H1 (cell line): ENCODE data around the gene UQCRC2. TPM values are rescaled to one million over a fixed set of nuclear protein-coding genes. Genes with fewer than 3 reads are reported as not detected.

Source experiments
- CTCF ChIA-PET: fragments of 300-600 bp; sonication (Branson Sonifier 250); formaldehyde crosslinking; loops from one replicate; lab custom pipeline; 2021; ENCODE audit not compliant: partially characterized antibody; lab: Charles Lee
- POLR2A ChIA-PET: fragments of 300-600 bp; sonication (Branson Sonifier 250); formaldehyde crosslinking; loops from one replicate; lab custom pipeline; 2021; ENCODE audit warnings: inconsistent platforms; ENCODE audit not compliant: partially characterized antibody; lab: Charles Lee
- DNase-seq, 2 experiments: peaks; one replicate each; pipeline versions ENCODE4 v3.0.0 to v3.0.0-alpha.2; 2010 to 2022; ENCODE audit warnings: low spot score in 2 of 2, low read depth in 1 of 2, mixed read lengths in 1 of 2
- FAIRE-seq: peaks from 2 replicates; lab custom pipeline; 2011; peaks lifted over from hg19 to GRCh38; lab: Jason Lieb, UNC
- H2AFZ ChIP-seq: 2 replicates; pipeline ENCODE4 v1.8.1; 2012; ENCODE audit warnings: low read length, inconsistent platforms
- H2AK5ac ChIP-seq: 2 replicates; pipeline ENCODE4 v1.6.1; 2013; ENCODE audit warnings: low read depth, low read length
- H2BK120ac ChIP-seq: replicated peaks from 2 replicates; pipeline ENCODE3; 2013; ENCODE audit warnings: low read depth, low read length, inconsistent platforms
- H2BK12ac ChIP-seq: 2 replicates; pipeline ENCODE4 v1.6.1; 2013; ENCODE audit warnings: low read depth, low read length
- H2BK15ac ChIP-seq: 2 replicates; pipeline ENCODE4 v1.6.1; 2013; ENCODE audit warnings: low read length
- H2BK20ac ChIP-seq: 2 replicates; pipeline ENCODE4 v1.6.1; 2013; ENCODE audit warnings: low read length
- H2BK5ac ChIP-seq: 2 replicates; pipeline ENCODE4 v1.6.1; 2013; ENCODE audit warnings: low read depth, low read length
- H3K14ac ChIP-seq: 2 replicates; pipeline ENCODE4 v1.6.1; 2013; ENCODE audit warnings: inconsistent platforms; ENCODE audit not compliant: insufficient read length
- H3K18ac ChIP-seq: 2 replicates; pipeline ENCODE4 v1.6.1; 2013; ENCODE audit warnings: low read length; ENCODE audit errors: extremely low read depth
- H3K23ac ChIP-seq: 2 replicates; pipeline ENCODE4 v1.6.1; 2013; ENCODE audit warnings: inconsistent platforms; ENCODE audit not compliant: insufficient read length
- H3K23me2 ChIP-seq: 2 replicates; pipeline ENCODE4 v1.6.1; 2013; ENCODE audit warnings: low read depth, low read length
- H3K27ac ChIP-seq: 2 replicates; pipeline ENCODE4 v1.6.1; 2011; ENCODE audit warnings: low read depth, low read length, inconsistent platforms
- H3K27me3 ChIP-seq, 4 experiments: replicated peaks in 1 of 4; 1 replicate in 1 of 4; 2 replicates in 3 of 4; pipeline versions ENCODE4 v1.6.1 to v1.8.1; 2011 to 2013; ENCODE audit warnings: low read length in 3 of 4, mild to moderate bottlenecking in 3 of 4, inconsistent platforms in 2 of 4, mixed read lengths in 2 of 4, moderate library complexity in 1 of 4; ENCODE audit not compliant: control insufficient read depth in 3 of 4, insufficient read depth in 3 of 4; ENCODE audit errors: extremely low read depth in 1 of 4
- H3K36me3 ChIP-seq, 4 experiments: 2 replicates each; pipeline versions ENCODE4 v1.6.1 to v1.8.1; 2011 to 2013; ENCODE audit warnings: mild to moderate bottlenecking in 4 of 4, low read length in 3 of 4, moderate library complexity in 2 of 4, control low read depth in 1 of 4, inconsistent platforms in 1 of 4; ENCODE audit not compliant: insufficient read depth in 4 of 4, control insufficient read depth in 2 of 4
- H3K4ac ChIP-seq: replicated peaks from 2 replicates; pipeline ENCODE3; 2013; ENCODE audit warnings: low read length, low read depth, mixed read lengths, inconsistent platforms; ENCODE audit not compliant: insufficient read length
- H3K4me1 ChIP-seq, 4 experiments: replicated peaks in 1 of 4; 1 replicate in 1 of 4; 2 replicates in 3 of 4; pipeline versions ENCODE4 v1.6.1 to v1.8.1; 2011 to 2013; ENCODE audit warnings: low read length in 3 of 4, inconsistent platforms in 2 of 4, mixed read lengths in 1 of 4; ENCODE audit not compliant: insufficient read depth in 4 of 4, control insufficient read depth in 3 of 4
- H3K4me2 ChIP-seq, 2 experiments: 2 replicates each; pipeline versions ENCODE4 v1.6.1 to v1.8.1; 2011 to 2013; ENCODE audit warnings: low read depth in 2 of 2, low read length in 2 of 2, control low read depth in 1 of 2, inconsistent platforms in 1 of 2, mild to moderate bottlenecking in 1 of 2; ENCODE audit not compliant: insufficient read depth in 1 of 2
- H3K4me3 ChIP-seq, 4 experiments: fragments of 200-600, 300-600 bp in 1 of 4; sonication (generic), shearing (Covaris generic), sonication (Bioruptor Twin) in 1 of 4; 2 replicates each; pipeline versions ENCODE4 v1.5.1 to v1.8.1; 2011 to 2016; ENCODE audit warnings: low read length in 4 of 4, low read depth in 3 of 4, control low read depth in 2 of 4, inconsistent platforms in 2 of 4, mild to moderate bottlenecking in 2 of 4, mixed read lengths in 1 of 4, moderate library complexity in 1 of 4; ENCODE audit not compliant: insufficient read depth in 2 of 4; ENCODE audit errors: extremely low read depth in 1 of 4
- H3K56ac ChIP-seq: replicated peaks from 2 replicates; pipeline ENCODE3; 2013; ENCODE audit warnings: low read depth, mild to moderate bottlenecking, mixed read lengths, low read length, inconsistent platforms; ENCODE audit not compliant: insufficient read length
- H3K79me1 ChIP-seq: 2 replicates; pipeline ENCODE4 v1.6.1; 2013; ENCODE audit warnings: low read depth, low read length, control low read depth
- H3K79me2 ChIP-seq, 2 experiments: 2 replicates each; pipeline versions ENCODE4 v1.6.1 to v1.8.1; 2012 to 2013; ENCODE audit warnings: low read length in 2 of 2, mild to moderate bottlenecking in 2 of 2, inconsistent platforms in 1 of 2; ENCODE audit not compliant: insufficient read depth in 2 of 2, control insufficient read depth in 1 of 2
- H3K9ac ChIP-seq, 4 experiments: replicated peaks in 1 of 4; 1 replicate in 1 of 4; 2 replicates in 3 of 4; pipeline versions ENCODE4 v1.6.1 to v1.8.1; 2011 to 2013; ENCODE audit warnings: low read depth in 3 of 4, low read length in 3 of 4, control low read depth in 2 of 4, mild to moderate bottlenecking in 2 of 4, moderate library complexity in 2 of 4, inconsistent platforms in 1 of 4; ENCODE audit errors: extremely low read depth in 1 of 4
- H3K9me3 ChIP-seq, 2 experiments: 2 replicates each; pipeline versions ENCODE4 v1.6.1 to v1.8.1; 2012 to 2013; ENCODE audit warnings: mild to moderate bottlenecking in 2 of 2, moderate library complexity in 2 of 2, control low read depth in 1 of 2, inconsistent platforms in 1 of 2, low read depth in 1 of 2, low read length in 1 of 2, mixed read lengths in 1 of 2; ENCODE audit not compliant: insufficient read depth in 2 of 2
- H4K20me1 ChIP-seq, 2 experiments: replicated peaks in 1 of 2; 2 replicates each; pipeline versions ENCODE3 to v1.8.1; 2011 to 2013; ENCODE audit warnings: inconsistent platforms in 2 of 2, low read length in 2 of 2, mild to moderate bottlenecking in 1 of 2; ENCODE audit not compliant: insufficient read depth in 2 of 2, control insufficient read depth in 1 of 2
- H4K5ac ChIP-seq: 2 replicates; pipeline ENCODE4 v1.6.1; 2013; ENCODE audit warnings: low read length, low read depth, mixed read lengths, inconsistent platforms; ENCODE audit not compliant: insufficient read length
- H4K8ac ChIP-seq: 2 replicates; pipeline ENCODE4 v1.8.0; 2013; ENCODE audit warnings: mild to moderate bottlenecking, moderate library complexity, low read length, inconsistent platforms; ENCODE audit not compliant: insufficient read depth; ENCODE audit errors: extremely low read depth
- H4K91ac ChIP-seq: replicated peaks from 2 replicates; pipeline ENCODE3; 2013; ENCODE audit warnings: low read length, mixed read lengths, inconsistent platforms; ENCODE audit not compliant: insufficient read length
- EZH2 ChIP-seq: fragments of 200-600 bp; sonication (generic); IDR thresholded peaks from 2 replicates; pipeline ENCODE4 v1.7.1; 2012; ENCODE audit warnings: low read depth, mild to moderate bottlenecking, moderate library complexity, low read length, inconsistent platforms; ENCODE audit not compliant: severe bottlenecking
- RNF2 ChIP-seq: fragments of 200-900, 300-1000 bp; sonication (generic); IDR thresholded peaks from 2 replicates; pipeline ENCODE4 v1.7.1; 2016; ENCODE audit warnings: borderline replicate concordance, low read depth, mild to moderate bottlenecking, antibody characterized with exemption, low read length; ENCODE audit not compliant: poor library complexity, severe bottlenecking; ENCODE audit errors: missing control alignments
- TCF12 ChIP-seq: IDR thresholded peaks from 2 replicates; pipeline ENCODE4 v1.6.1; 2011; ENCODE audit warnings: low read depth, mild to moderate bottlenecking, low read length
- WGBS, 2 experiments: shearing (Covaris generic) in 1 of 2; methylation state at CpG; one replicate each; pipeline versions ENCODE4 v1.1.6 to v1.1.7; 2013 to 2015; ENCODE audit warnings: low lambda C conversion rate in 2 of 2, mixed read lengths in 2 of 2, inconsistent platforms in 1 of 2, low coverage in 1 of 2, missing lambda C conversion rate in 1 of 2; ENCODE audit not compliant: insufficient replicate concordance in 2 of 2, insufficient coverage in 1 of 2, insufficient read length in 1 of 2; ENCODE audit errors: extremely low coverage in 1 of 2, missing lambda C conversion rate in 1 of 2; 5-methylcytosine and 5-hydroxymethylcytosine counted together
- polyA plus RNA-seq, 7 experiments: library from polyadenylated mRNA; depleted of rRNA in 3 of 7; stranded (reverse) in 5 of 7; unstranded in 2 of 7; fragments of >200 nt in 5 of 7; fragments of 200-250 nt in 2 of 7; gene quantifications; 1 replicate in 5 of 7; 2 replicates in 1 of 7; 4 replicates in 1 of 7; pipeline versions ENCODE4 v1.2.1 to v1.2.3, GENCODE V29; 2011 to 2013; ENCODE audit warnings: missing spikeins in 2 of 7, mixed read lengths in 2 of 7
- total RNA-seq: library from RNA; stranded (reverse); fragmentation: NEBNext Ultra II Directional; extraction: Animal tissue kit (Norgen Biotek cat#: 25700); gene quantifications from 2 replicates; pipeline ENCODE4 v1.2.1, GENCODE V29; 2021

UQCRC2 gene
- total and polyA plus RNA-seq, 2 of the 8 experiments (the other 6 are each of a cell fraction or from before 2014, with no cell fraction given), result 94.4 to 182 TPM

DNA sequence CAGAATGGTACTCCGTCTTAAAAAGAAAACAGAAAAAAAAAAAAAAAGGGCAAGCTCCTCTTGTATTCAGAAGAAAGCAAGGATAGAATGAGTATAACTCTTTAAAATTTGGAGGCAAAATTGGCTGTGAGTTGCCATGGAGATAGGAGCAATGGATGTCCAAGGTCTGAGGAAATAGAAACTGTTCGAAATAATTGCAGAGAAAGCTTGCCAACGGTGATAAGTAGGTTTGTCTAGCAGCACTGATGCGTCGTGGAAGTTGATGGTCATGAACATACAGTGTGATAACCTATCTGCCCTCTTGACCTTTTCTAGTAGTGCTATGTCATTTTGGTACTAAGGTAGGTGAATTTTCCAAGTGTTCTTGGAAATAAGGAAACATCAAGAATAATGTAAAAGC is 57.7 kb downstream of the UQCRC2 start:
- H3K4me2 ChIP-seq, result no peak overlapping the region
- no peaks in the 10 kb centered on the region for H3K27me3 ChIP-seq
- no peak overlapping the region for H3K27ac ChIP-seq
- no peak overlapping the region for H3K4me3 ChIP-seq
- peaks cover 0 to 6% (median 1%) of the 10 kb centered on the region in 4 experiments; a peak in 1 of 7 replicates for H3K4me1 ChIP-seq
- no peak overlapping the region for H4K91ac ChIP-seq
- peaks cover 3 to 4% of the 10 kb centered on the region in 2 experiments for H4K20me1 ChIP-seq
- no peak overlapping the region for H3K18ac ChIP-seq
- H3K4ac ChIP-seq, result no peak overlapping the region
- H3K14ac ChIP-seq, result no peak overlapping the region
- no peak overlapping the region for H2BK20ac ChIP-seq
- H3K23ac ChIP-seq, result no peak overlapping the region
- CTCF ChIA-PET, result interaction anchor here (1.9 kb wide), 1 partner anchor 45 kb away, joined by 5 read pairs; no protein-coding TSS in a partner anchor
- H3K9me3 ChIP-seq, result no peaks in the 10 kb centered on the region
- 89% methylated on average over 4 of the region's 5 CpGs; no CpG with 5 or more reads in 1 of the 2 experiments for WGBS, 2 experiments
- no peak overlapping the region for H2BK15ac ChIP-seq
- H3K23me2 ChIP-seq, result peaks cover 8% of the 10 kb centered on the region; the same call in 1 of the 2 replicates
- no peaks in the 10 kb centered on the region for H3K36me3 ChIP-seq
- TF ChIP-seq TCF12 (no peak), RNF2 (no peak), EZH2 (no peak)
- FAIRE-seq (no peak), DNase-seq (no peak)
- H2AK5ac ChIP-seq, result no peak overlapping the region
- no peak overlapping the region for H2BK120ac ChIP-seq
- no peak overlapping the region for H2BK5ac ChIP-seq
- H3K9ac ChIP-seq, result no peak overlapping the region
- H3K79me1 ChIP-seq, result peaks cover 2% of the 10 kb centered on the region; the same call in 1 of the 2 replicates
- POLR2A ChIA-PET, result interaction anchor here (0.6 kb wide), 1 partner anchor 509 kb away, joined by 3 read pairs; no protein-coding TSS in a partner anchor
- H4K8ac ChIP-seq, result no peak overlapping the region
- H3K79me2 ChIP-seq, result peaks cover 0 to 43% of the 10 kb centered on the region in 2 experiments; a peak in 2 of 4 replicates
- no peak overlapping the region for H2AFZ ChIP-seq
- no peak overlapping the region for H4K5ac ChIP-seq
- no peak overlapping the region for H2BK12ac ChIP-seq
- H3K56ac ChIP-seq, result no peak overlapping the region
